ENCODE measurements around the gene LRRC45.

LRRC45 gene

DNA sequence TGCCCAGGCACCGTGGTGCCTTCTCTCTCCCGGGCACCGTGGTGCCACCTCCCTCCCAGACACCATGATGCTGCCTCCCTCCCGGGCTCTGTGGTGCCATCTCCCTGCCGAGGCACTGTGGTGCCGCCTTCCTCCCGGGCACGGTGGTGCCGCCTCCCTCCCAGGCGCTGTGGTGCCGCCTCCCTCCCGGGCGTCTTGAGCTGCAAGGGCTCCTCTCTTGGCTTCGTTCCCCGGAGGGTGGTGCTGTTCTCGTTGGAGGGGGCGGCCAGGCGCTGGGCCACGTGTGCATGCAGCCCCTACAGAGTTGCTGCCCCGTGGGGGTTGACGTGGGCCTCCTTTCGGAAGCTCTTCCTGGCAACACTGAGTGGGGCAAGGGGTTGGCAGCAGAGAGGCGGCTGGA, 8.7 kb upstream of the LRRC45 start:
- H3K27ac ChIP-seq: no peak overlapping the region
- TF ChIP-seq, protein P1, sequence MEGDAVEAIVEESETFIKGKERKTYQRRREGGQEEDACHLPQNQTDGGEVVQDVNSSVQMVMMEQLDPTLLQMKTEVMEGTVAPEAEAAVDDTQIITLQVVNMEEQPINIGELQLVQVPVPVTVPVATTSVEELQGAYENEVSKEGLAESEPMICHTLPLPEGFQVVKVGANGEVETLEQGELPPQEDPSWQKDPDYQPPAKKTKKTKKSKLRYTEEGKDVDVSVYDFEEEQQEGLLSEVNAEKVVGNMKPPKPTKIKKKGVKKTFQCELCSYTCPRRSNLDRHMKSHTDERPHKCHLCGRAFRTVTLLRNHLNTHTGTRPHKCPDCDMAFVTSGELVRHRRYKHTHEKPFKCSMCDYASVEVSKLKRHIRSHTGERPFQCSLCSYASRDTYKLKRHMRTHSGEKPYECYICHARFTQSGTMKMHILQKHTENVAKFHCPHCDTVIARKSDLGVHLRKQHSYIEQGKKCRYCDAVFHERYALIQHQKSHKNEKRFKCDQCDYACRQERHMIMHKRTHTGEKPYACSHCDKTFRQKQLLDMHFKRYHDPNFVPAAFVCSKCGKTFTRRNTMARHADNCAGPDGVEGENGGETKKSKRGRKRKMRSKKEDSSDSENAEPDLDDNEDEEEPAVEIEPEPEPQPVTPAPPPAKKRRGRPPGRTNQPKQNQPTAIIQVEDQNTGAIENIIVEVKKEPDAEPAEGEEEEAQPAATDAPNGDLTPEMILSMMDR (conservative IDR thresholded peaks at IDR 0.05): no peak
- no peak for TF ChIP-seq ZFX (IDR thresholded peaks at IDR 0.05)

DNA sequence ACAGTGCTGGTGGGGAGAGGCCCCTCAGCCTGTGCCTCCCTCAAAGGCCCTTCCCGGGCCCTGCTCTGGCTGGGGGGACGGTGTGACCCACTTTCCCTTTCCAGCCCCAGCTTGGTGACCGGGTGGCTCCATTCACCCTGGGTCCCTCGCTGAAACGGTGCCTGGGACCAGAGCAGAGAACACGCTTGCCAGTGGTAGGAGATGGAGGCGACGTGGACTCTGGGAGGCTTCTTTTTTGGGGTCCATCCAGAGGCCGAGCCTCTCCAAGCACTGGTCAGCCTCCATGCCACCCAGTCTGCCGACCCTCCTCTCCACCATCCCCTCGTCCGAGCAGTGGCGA, 8.2 kb upstream of the LRRC45 start:
- TF ChIP-seq ZFX (IDR thresholded peaks at IDR 0.05): no peak
- TF ChIP-seq, protein P1 (conservative IDR thresholded peaks at IDR 0.05): no peak
- no peak overlapping the region for H3K27ac ChIP-seq

DNA sequence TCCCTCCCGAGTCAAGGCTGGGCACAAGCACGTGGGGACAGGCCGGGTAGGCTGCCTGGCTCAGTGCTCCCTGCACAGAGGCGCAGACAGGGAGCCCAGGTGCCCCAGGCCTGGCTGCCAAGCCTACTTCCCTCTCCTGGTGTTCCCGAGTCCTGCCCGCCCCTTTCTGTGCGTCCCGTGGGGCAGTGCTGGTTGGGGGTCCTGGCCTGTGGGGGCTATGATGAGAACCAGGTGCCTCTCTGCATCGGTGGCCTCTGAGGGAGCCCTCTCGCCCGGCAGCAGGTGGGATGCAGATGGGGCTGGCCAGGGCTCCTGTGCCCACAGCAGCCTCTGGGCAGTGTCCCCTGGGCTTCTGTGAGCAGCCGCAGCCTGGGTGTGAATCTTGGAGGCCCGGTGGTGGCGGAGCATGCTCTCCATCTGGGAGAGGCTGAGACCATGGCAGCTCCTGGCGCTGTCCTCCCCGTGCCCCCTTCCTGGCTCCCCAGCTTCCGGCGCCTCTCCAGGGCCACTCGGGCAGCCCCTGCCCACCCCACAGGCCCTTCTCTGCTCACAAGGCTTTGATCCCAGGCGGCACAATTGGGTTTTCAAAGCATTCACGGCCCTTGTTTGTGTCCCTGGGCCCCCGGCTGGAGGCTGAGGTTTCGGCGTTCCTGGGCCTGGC, 7.7 kb upstream of the LRRC45 start:
- TF ChIP-seq, protein P1 (conservative IDR thresholded peaks at IDR 0.05): no peak
- TF ChIP-seq ZFX (IDR thresholded peaks at IDR 0.05): no peak
- no peak overlapping the region for H3K27ac ChIP-seq

DNA sequence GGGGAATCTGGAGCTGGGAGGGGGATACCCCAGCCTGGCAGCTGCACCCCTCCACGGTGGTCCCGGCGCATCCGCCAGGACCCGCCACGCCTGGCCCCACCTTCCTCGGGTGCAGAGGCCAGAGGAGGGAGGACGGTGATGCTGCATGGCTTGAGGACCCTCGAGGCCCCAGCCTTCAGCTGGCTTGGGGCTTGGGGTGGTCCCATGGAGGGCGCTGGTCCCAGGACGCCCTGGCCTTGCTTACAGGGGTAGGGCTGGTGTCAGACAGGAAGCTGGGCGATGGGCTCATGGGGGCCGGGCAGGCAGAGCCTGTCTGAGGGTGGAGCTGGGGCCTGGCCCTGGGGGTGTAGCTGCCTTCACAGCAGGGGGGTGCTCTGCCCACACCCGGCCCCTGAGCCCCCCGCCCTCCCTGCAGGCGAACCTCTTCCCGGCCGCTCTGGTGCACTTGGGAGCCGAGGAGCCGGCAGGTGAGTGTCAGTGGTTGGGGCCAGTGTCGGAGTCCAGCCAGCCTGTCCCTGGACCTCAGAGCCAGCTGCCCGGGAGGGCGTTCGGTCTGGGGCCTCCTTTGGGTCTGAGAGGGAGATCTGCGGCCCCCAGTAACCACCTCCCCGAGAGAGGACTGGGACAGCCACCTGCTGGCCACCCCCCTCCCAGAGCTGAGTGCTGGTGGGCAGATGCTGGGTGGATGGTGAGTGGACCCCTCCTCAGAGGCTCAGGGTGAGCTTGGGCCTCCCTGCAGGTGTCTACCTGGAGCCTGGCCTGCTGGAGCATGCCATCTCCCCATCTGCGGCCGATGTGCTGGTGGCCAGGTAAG, 6.8 kb upstream of the LRRC45 start:
- no peak overlapping the region for H3K27ac ChIP-seq
- no peak for TF ChIP-seq ZFX (IDR thresholded peaks at IDR 0.05)
- TF ChIP-seq, protein P1 (conservative IDR thresholded peaks at IDR 0.05): no peak

DNA sequence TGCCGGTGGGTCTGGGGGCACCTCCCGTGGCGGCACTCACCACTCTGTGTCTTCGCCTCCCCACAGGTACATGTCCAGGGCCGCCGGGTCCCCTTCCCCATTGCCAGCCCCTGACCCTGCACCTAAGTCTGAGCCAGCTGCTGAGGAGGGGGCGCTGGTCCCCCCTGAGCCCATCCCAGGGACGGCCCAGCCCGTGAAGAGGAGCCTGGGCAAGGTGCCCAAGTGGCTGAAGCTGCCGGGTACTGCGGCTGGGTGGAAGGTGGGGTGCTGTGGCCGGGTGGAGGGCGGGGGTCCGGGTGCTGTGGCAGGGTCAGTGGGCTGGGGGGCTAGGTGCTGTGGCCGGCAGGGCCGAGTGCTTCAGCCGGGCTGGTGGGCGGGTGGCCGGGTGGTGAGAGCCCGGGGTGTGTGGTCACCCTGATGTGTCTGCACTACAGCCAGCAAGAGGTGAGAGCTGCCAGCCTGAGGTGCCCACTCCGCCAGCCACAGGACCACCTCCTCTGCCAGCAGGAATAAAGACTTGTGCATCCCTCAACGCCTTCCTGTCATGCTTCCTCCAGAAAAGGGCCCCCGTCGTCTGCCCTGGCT, 6.1 kb upstream of the LRRC45 start:
- H3K27ac ChIP-seq: no peak overlapping the region
- TF ChIP-seq, protein P1 (conservative IDR thresholded peaks at IDR 0.05): no peak
- TF ChIP-seq ZFX (IDR thresholded peaks at IDR 0.05): no peak

DNA sequence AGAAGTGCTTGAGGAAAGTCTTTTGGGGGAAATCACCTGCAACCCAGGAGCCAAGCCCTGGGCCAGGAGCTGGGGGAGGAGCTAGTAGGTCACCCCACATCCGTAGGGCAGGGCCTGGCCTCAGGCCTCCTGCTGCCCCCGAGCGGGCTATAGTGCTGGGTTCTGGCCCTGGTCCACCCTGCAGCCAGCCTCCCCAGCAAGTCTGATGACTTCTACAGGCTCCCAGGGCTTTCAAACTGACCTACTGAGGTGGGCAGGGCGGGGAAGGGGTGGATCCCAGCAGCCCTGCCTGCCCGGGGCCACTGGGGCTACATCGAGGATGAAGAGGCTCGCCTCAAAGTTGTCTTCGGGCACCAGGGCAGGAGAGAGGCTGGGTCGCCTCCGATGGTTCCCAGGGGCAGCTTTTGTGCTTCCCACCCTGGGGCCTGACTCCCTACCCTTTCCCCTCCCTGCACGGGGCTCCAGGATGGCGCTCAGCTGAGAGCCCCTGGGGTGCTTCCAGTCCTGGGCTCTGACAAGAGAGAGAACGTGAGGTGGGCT, 5.4 kb upstream of the LRRC45 start:
- TF ChIP-seq, protein P1 (conservative IDR thresholded peaks at IDR 0.05): no peak
- no peak for TF ChIP-seq ZFX (IDR thresholded peaks at IDR 0.05)
- no peak overlapping the region for H3K27ac ChIP-seq
